ENCODE measurements around the gene CCDC77. TPM values are rescaled to one million over a fixed set of nuclear protein-coding genes. Genes with fewer than 3 reads are reported as not detected.

The CCDC77 gene
- total and polyA plus RNA-seq, 2 donors: 6.4 to 10.0 TPM

- Histone ChIP-seq H3K4me1 (ENCODE audit: insufficient read depth) (no peaks in the 10 kb centered on the region), H3K27ac (ENCODE audit: low read depth) (no peak overlapping the region), H3K4me3 (ENCODE audit: low read depth, low read length) (no peak overlapping the region), H3K36me3 (ENCODE audit: insufficient read depth) (no peaks in the 10 kb centered on the region)
- DNase-seq (ENCODE audit: extremely low spot score): no peak
- 98% methylated on average over 4 of the region's 4 CpGs for WGBS
Observed at GRCh38 chr12:479161-479560, 77.7 kb downstream of the CCDC77 start.

- H3K4me3 ChIP-seq (ENCODE audit: low read depth, low read length): no peak overlapping the region
Observed at GRCh38 chr12:480831-481816, 79.7 kb downstream of the CCDC77 start.

DNA sequence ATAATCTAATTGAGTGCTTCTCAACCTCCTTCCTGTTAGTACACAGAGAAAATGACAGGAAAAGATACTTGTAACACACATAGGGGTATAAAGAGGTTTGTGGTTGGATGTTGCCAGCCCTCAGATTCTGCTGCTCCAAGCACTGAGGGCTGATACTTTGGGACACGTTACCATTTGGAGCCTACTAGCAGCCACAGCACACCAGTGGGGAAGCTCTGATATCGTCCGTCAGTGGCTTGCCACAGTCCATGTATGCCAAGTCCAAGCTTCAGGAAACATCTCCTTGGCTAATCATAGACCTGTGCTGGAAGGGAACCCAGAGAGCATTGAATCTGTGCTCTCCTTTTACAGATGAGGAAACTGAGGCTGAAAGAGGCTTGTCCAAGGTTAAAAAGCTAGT, 80.6 kb downstream of the CCDC77 start:
- no peak overlapping the region for H3K27ac ChIP-seq (ENCODE audit: low read depth)
- WGBS: 82% methylated on average over 3 of the region's 3 CpGs

More at GRCh38 chr12:480831-481816, 79.7 kb downstream of the CCDC77 start:
- Histone ChIP-seq H3K27ac (ENCODE audit: low read depth) (no peak overlapping the region), H3K4me1 (ENCODE audit: insufficient read depth) (no peaks in the 10 kb centered on the region), H3K36me3 (ENCODE audit: insufficient read depth) (no peaks in the 10 kb centered on the region)
- DNase-seq (ENCODE audit: extremely low spot score): no peak
- 45% methylated on average over 13 of the region's 13 CpGs for WGBS

GRCh38 chr12:484096-484495, 82.7 kb downstream of the CCDC77 start:
- 58% methylated on average over 11 of the region's 11 CpGs for WGBS
- Histone ChIP-seq H3K27ac (ENCODE audit: low read depth) (no peak overlapping the region), H3K4me1 (ENCODE audit: insufficient read depth) (no peaks in the 10 kb centered on the region), H3K36me3 (ENCODE audit: insufficient read depth) (no peaks in the 10 kb centered on the region), H3K4me3 (ENCODE audit: low read depth, low read length) (no peak overlapping the region)
- no peak for DNase-seq (ENCODE audit: extremely low spot score)

More for the DNA sequence above, 80.6 kb downstream of the CCDC77 start:
- DNase-seq (ENCODE audit: extremely low spot score): no peak
- H3K4me1 ChIP-seq (ENCODE audit: insufficient read depth): no peaks in the 10 kb centered on the region
- H3K36me3 ChIP-seq (ENCODE audit: insufficient read depth): no peaks in the 10 kb centered on the region
- H3K4me3 ChIP-seq (ENCODE audit: low read depth, low read length): no peak overlapping the region

- Histone ChIP-seq H3K4me3 (ENCODE audit: low read depth, low read length) (no peak overlapping the region), H3K36me3 (ENCODE audit: insufficient read depth) (no peaks in the 10 kb centered on the region), H3K4me1 (ENCODE audit: insufficient read depth) (no peaks in the 10 kb centered on the region), H3K27ac (ENCODE audit: low read depth) (no peak overlapping the region)
- no peak for DNase-seq (ENCODE audit: extremely low spot score)
Observed at GRCh38 chr12:490260-490659, 88.8 kb downstream of the CCDC77 start.

Other genes with a start within 250 kb of the CCDC77 start
- gene SLC6A12, start 187.5 kb upstream of the CCDC77 start, total RNA-seq: 0.21 TPM
- 1.5 TPM for gene SLC6A12, start 187.5 kb upstream of the CCDC77 start, polyA plus RNA-seq
- gene SLC6A13, start 138.8 kb upstream of the CCDC77 start, total RNA-seq: 0.53 TPM
- gene SLC6A13, start 138.8 kb upstream of the CCDC77 start, polyA plus RNA-seq: 0.06 TPM
- gene KDM5A, start 12.3 kb upstream of the CCDC77 start, total RNA-seq: 69.5 TPM
- gene KDM5A, start 12.3 kb upstream of the CCDC77 start, polyA plus RNA-seq: 12.3 TPM
- gene B4GALNT3, start 58.3 kb downstream of the CCDC77 start, total RNA-seq: 1.4 TPM
- 1.3 TPM for gene B4GALNT3, start 58.3 kb downstream of the CCDC77 start, polyA plus RNA-seq

Measured in urinary bladder (tissue), 4 donors.